Thoracic aorta (tissue), 2 donors: ENCODE data around the gene TAX1BP1. TPM values are rescaled to one million over a fixed set of nuclear protein-coding genes. Genes with fewer than 3 reads are reported as not detected.

Source experiments
- ATAC-seq: fragments of 150-250 bp; one replicate; pipeline ENCODE4 v1.8.0; 2017; ENCODE audit warnings: low read depth; ENCODE audit not compliant: insufficient number of reproducible peaks, low FRiP score
- DNase-seq: peaks from one replicate; pipeline ENCODE4 v3.0.0-alpha.2; 2020; ENCODE audit warnings: low spot score
- H3K27ac ChIP-seq, 2 donors: fragments of 200-600 bp; sonication (generic); 1 replicate in 1 of 2; 2 replicates in 1 of 2; pipeline ENCODE4 v1.5.1; 2016; ENCODE audit warnings: mild to moderate bottlenecking in 2 of 2, moderate library complexity in 2 of 2
- H3K27me3 ChIP-seq: fragments of 200-600 bp; sonication (generic); replicated peaks from 2 replicates; pipeline ENCODE4 v1.6.0; 2016; ENCODE audit warnings: mild to moderate bottlenecking; ENCODE audit not compliant: insufficient read depth
- H3K36me3 ChIP-seq: fragments of 200-600 bp; sonication (generic); one replicate; pipeline ENCODE4 v1.5.1; 2016
- H3K4me1 ChIP-seq, 2 donors: fragments of 200-600 bp; sonication (generic); 1 replicate in 1 of 2; 2 replicates in 1 of 2; pipeline versions ENCODE4 v1.5.1 to v1.6.0; 2016; ENCODE audit warnings: low read depth in 2 of 2, mild to moderate bottlenecking in 1 of 2; ENCODE audit not compliant: control insufficient read depth in 1 of 2
- H3K4me3 ChIP-seq: fragments of 200-600 bp; sonication (generic); 2 replicates; pipeline ENCODE4 v1.5.1; 2016; ENCODE audit warnings: mild to moderate bottlenecking
- H3K9me3 ChIP-seq: fragments of 200-600 bp; sonication (generic); 2 replicates; pipeline ENCODE4 v1.5.1; 2016
- total RNA-seq, 2 donors: library from RNA; depleted of rRNA; stranded (reverse); fragments of >200 nt; gene quantifications; one replicate each; pipeline versions ENCODE4 v1.1.0 to v1.2.3, GENCODE V29; 2016
- TF ChIP-seq, protein P1 (sequence below): fragments of 200-600 bp; sonication (generic); IDR thresholded peaks from one replicate; pipeline ENCODE4 v1.5.1; 2019; ENCODE audit warnings: antibody characterized with exemption

Gene TAX1BP1
- total RNA-seq, 2 donors from 2014 or later = 91.4 to 120 TPM

DNA sequence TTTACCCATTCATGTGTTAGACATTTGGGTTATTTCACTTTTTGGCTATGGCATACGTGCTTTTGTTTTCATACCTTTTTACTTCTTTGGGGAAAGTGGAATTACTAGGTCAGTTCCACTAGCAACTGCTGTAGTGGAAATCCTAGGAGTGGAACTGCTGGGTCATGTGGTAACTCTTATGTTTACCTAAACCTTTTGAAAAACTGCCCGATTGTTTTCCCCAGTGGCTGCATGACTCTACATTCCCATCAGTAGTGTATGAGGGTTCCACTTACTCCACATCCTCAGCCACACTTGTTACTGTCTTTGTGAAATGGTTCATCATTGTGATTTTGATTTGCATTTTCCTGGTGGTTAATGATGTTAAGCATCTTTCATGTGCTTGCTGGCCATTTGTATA, 82.3 kb downstream of the TAX1BP1 start:
- Histone ChIP-seq H3K36me3 (peaks cover 7% of the 10 kb centered on the region), H3K4me3 (no peak overlapping the region), H3K4me1 (no peaks in the 10 kb centered on the region), H3K27me3 (no peaks in the 10 kb centered on the region), H3K27ac (no peak overlapping the region), H3K9me3 (no peaks in the 10 kb centered on the region)
- TF ChIP-seq, protein P1, sequence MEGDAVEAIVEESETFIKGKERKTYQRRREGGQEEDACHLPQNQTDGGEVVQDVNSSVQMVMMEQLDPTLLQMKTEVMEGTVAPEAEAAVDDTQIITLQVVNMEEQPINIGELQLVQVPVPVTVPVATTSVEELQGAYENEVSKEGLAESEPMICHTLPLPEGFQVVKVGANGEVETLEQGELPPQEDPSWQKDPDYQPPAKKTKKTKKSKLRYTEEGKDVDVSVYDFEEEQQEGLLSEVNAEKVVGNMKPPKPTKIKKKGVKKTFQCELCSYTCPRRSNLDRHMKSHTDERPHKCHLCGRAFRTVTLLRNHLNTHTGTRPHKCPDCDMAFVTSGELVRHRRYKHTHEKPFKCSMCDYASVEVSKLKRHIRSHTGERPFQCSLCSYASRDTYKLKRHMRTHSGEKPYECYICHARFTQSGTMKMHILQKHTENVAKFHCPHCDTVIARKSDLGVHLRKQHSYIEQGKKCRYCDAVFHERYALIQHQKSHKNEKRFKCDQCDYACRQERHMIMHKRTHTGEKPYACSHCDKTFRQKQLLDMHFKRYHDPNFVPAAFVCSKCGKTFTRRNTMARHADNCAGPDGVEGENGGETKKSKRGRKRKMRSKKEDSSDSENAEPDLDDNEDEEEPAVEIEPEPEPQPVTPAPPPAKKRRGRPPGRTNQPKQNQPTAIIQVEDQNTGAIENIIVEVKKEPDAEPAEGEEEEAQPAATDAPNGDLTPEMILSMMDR = no peak
- ATAC-seq (no peak), DNase-seq (no peak)

DNA sequence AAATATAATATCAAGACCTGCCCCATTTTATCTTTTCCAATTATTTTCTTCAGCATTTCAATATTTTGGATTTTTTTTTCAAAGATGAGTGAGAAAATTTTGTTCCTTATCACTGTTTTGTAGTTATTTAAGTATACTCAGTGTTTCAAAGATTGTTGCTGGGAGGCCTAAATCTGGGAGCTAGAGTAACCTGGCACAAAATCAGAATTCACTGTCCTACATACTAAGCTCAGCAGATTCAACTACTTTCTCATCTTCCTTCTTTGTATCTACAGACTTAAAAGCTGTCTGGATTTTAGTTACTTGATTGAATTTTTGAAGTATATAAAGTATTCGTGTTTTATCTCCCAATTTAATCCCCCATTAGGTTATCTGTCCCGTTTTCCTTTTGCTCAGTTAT, 85.9 kb downstream of the TAX1BP1 start:
- DNase-seq (no peak), ATAC-seq (no peak)
- Histone ChIP-seq H3K4me1 (no peaks in the 10 kb centered on the region), H3K27me3 (no peaks in the 10 kb centered on the region), H3K9me3 (no peaks in the 10 kb centered on the region), H3K27ac (no peak overlapping the region), H3K36me3 (no peaks in the 10 kb centered on the region), H3K4me3 (no peak overlapping the region)
- TF ChIP-seq, protein P1 = no peak

DNA sequence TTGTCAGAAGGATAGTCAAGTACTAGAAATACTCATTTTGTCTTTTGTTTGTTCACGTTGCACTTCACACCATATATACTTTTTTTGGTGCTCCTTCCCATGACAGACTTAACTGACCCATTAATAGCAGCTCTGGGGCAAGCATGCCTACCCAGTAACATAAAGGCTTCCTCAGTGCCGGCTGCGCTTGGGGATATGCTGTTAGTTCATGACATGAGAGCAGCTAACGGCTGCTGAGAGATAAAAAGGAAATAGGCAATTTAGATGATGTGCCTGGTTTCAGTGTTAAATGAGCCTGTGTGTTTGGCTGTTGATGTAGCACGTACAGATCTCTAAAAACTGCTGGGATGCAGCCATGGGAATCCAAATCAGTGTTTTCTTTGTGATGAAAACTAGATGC, 86.4 kb downstream of the TAX1BP1 start:
- no peak overlapping the region for H3K27ac ChIP-seq
- TF ChIP-seq, protein P1 = no peak
- no peaks in the 10 kb centered on the region for H3K27me3 ChIP-seq
- no peaks in the 10 kb centered on the region for H3K9me3 ChIP-seq
- no peaks in the 10 kb centered on the region for H3K4me1 ChIP-seq
- H3K4me3 ChIP-seq = no peak overlapping the region
- DNase-seq = no peak
- no peak for ATAC-seq
- H3K36me3 ChIP-seq = no peaks in the 10 kb centered on the region

DNA sequence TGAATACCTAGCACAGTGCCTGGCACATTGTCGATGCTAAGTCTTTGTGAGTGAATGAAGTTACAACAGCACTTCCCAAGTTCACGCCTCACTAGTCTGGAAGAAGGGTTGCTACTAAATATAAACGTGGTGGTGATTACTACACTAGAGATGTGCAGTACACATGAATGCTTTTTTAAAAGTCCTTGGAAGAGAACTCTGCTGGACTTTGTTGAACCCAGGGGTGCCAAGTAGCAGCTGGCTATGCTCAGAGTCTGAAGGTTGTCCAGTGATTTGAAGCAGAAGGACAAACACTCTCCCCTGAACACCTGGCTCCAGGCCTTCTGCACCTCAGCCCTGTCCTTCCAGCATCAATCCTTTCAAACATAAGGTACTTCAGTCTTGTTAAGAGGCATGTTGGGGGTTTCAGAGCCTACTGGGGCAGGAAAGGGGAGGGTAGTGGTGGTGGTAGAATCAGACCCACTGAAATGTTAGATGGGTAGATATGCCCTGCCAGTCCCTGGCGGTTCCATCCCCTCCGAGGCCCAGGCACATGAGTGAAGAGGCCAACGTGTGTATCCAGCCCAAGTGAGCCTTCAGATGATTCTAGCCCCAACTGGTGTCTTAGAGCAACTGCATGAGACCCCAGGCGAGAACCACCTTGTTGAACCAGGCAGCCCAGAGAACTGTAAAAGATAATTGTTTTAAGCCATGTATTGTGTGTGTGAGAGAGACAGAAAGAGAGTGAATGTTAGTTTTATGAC, 94.4 kb downstream of the TAX1BP1 start:
- ATAC-seq = no peak

DNA sequence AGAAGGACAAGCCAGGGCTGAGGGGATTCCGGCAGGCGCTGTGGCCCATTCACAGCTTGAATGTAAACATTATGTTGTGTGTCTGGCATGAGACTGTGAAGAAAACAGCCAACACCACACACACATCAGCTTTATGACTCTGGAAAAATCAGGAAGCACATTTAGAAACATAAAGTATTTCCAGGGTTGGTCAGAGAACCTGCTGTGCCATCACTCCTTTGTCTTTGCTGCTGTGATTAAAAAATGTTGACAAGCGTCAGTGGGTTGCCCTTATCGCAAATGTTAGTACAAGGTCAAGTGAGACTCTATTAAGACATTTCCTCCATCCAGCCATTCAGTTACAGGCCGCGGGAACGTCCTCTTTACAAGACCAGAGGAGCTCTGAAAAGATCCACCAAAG, 95.4 kb downstream of the TAX1BP1 start:
- no peaks in the 10 kb centered on the region for H3K9me3 ChIP-seq
- TF ChIP-seq, protein P1 = no peak
- ATAC-seq = no peak
- H3K36me3 ChIP-seq = peaks cover 3% of the 10 kb centered on the region
- H3K4me3 ChIP-seq = no peak overlapping the region
- H3K27me3 ChIP-seq = no peaks in the 10 kb centered on the region
- H3K4me1 ChIP-seq = peaks cover 0 to 17% of the 10 kb centered on the region in 2 donors
- DNase-seq = no peak
- H3K27ac ChIP-seq = no peak overlapping the region

More for the DNA sequence above, 94.4 kb downstream of the TAX1BP1 start:
- no peak for DNase-seq
- TF ChIP-seq, protein P1 = no peak
- Histone ChIP-seq H3K36me3 (no peaks in the 10 kb centered on the region), H3K27ac (no peak overlapping the region), H3K4me3 (no peak overlapping the region), H3K9me3 (no peaks in the 10 kb centered on the region), H3K4me1 (peaks cover 0 to 15% of the 10 kb centered on the region in 2 donors), H3K27me3 (no peaks in the 10 kb centered on the region)
